GM20431 (cell line): Measurements from ENCODE around the gene FZR1.

Experiments
- in situ Hi-C: fragments of 300-500 bp; cut with MseI, MboI; formaldehyde crosslinking; loops from one replicate; pipeline ENCODE4 v1.15.0; 2020; ENCODE audit warnings: low sequenced_read_pairs; ENCODE audit not compliant: unreplicated experiment

The FZR1 gene

GRCh38 chr19:3471954-3472655 is 34.0 kb upstream of the FZR1 start:
- in situ Hi-C loops: no loop called here

- in situ Hi-C loops: no loop called here
Observed at GRCh38 chr19:3474010-3474409, 32.1 kb upstream of the FZR1 start.

- in situ Hi-C loops: no loop called here
Observed at GRCh38 chr19:3474614-3475013, 31.5 kb upstream of the FZR1 start.

- in situ Hi-C loops: no loop called here
Observed at GRCh38 chr19:3475449-3475848, 30.7 kb upstream of the FZR1 start.

- in situ Hi-C loops: no loop called here
Observed at GRCh38 chr19:3476830-3477229, 29.3 kb upstream of the FZR1 start.

GRCh38 chr19:3477506-3477905 is 28.6 kb upstream of the FZR1 start:
- in situ Hi-C loops: no loop called here

- in situ Hi-C loops: no loop called here
Observed at GRCh38 chr19:3477951-3478350, 28.2 kb upstream of the FZR1 start.

- in situ Hi-C loops: no loop called here
Observed at GRCh38 chr19:3478409-3479176, 27.5 kb upstream of the FZR1 start.

- in situ Hi-C loops: no loop called here
Observed at GRCh38 chr19:3479177-3479833, 26.8 kb upstream of the FZR1 start.

- in situ Hi-C loops: loop anchor here (5.0 kb wide), 1 partner anchor 153 kb away; no protein-coding TSS in a partner anchor
Observed at GRCh38 chr19:3479834-3480215, 26.3 kb upstream of the FZR1 start.

- in situ Hi-C loops: loop anchor here (5.0 kb wide), 1 partner anchor 153 kb away; no protein-coding TSS in a partner anchor
Observed at GRCh38 chr19:3480383-3481091, 25.6 kb upstream of the FZR1 start, which contains the start of gene SMIM24. SMIM24 (minus strand) TSS chr19:3480525; CDS start chr19:3480463, 62 bp downstream.

- in situ Hi-C loops: loop anchor here (5.0 kb wide), 1 partner anchor 154 kb away; no protein-coding TSS in a partner anchor
Observed at GRCh38 chr19:3481241-3482090, 24.6 kb upstream of the FZR1 start.

- in situ Hi-C loops: loop anchor here (5.0 kb wide), 1 partner anchor 155 kb away; no protein-coding TSS in a partner anchor
Observed at GRCh38 chr19:3482507-3483225, 23.4 kb upstream of the FZR1 start.

- in situ Hi-C loops: loop anchor here (5.0 kb wide), 1 partner anchor 156 kb away; no protein-coding TSS in a partner anchor
Observed at GRCh38 chr19:3483226-3483628, 22.9 kb upstream of the FZR1 start, which contains the start of gene SMIM44. SMIM44 (minus strand) TSS chr19:3483441; CDS start chr19:3483403, 38 bp downstream.

- in situ Hi-C loops: no loop called here
Observed at GRCh38 chr19:3491396-3492119, 14.6 kb upstream of the FZR1 start.

- in situ Hi-C loops: no loop called here
Observed at GRCh38 chr19:3492131-3492839, 13.8 kb upstream of the FZR1 start.

- in situ Hi-C loops: no loop called here
Observed at GRCh38 chr19:3492919-3493318, 13.2 kb upstream of the FZR1 start.
